CD1c-positive myeloid dendritic cell (primary cell): ENCODE results near the gene RIN3.

ENCODE experiments used
- DNase-seq: peaks from one replicate; pipeline ENCODE4 v3.0.0-alpha.2; 2016; ENCODE audit errors: extremely low spot score

RIN3 gene

DNA sequence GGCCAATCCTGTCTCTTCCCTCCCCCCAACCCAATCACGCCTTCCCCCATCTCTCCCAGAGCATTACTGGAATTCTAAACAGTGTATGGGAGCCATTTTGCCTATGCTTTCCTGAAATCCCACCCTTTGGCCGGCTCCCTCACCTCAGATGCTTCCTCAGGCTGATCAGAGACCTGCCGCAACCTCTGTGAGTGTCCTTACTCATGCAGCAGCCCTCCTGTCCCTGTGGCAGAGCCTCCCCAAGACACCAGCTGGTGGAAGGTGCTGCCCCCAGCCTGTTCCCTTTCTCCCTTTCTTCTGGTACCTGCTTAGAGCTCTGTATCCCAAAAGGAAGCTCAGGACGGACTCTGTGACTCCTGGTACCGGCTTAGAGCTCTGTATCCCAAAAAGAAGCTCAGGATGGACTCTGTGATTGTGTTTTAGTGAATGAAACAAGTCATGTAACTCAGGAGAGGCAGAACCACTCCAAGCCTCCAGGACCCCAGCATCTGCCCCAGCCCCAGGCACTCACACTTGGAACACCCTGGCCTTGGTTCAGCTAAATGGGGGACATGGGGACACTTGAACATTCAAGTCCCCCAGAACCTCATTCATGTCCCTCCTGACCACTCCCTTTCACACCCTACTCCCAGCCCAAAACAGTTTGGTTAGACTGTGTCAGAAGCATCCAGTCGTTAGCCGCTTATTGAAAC lies 29.3 kb upstream of the RIN3 start:
- no peak for DNase-seq

GRCh38 chr14:92486881-92487280 lies 26.7 kb upstream of the RIN3 start:
- DNase-seq: no peak

- DNase-seq: peak; percentile 34
Observed at GRCh38 chr14:92487513-92488133, 26.0 kb upstream of the RIN3 start.

DNA sequence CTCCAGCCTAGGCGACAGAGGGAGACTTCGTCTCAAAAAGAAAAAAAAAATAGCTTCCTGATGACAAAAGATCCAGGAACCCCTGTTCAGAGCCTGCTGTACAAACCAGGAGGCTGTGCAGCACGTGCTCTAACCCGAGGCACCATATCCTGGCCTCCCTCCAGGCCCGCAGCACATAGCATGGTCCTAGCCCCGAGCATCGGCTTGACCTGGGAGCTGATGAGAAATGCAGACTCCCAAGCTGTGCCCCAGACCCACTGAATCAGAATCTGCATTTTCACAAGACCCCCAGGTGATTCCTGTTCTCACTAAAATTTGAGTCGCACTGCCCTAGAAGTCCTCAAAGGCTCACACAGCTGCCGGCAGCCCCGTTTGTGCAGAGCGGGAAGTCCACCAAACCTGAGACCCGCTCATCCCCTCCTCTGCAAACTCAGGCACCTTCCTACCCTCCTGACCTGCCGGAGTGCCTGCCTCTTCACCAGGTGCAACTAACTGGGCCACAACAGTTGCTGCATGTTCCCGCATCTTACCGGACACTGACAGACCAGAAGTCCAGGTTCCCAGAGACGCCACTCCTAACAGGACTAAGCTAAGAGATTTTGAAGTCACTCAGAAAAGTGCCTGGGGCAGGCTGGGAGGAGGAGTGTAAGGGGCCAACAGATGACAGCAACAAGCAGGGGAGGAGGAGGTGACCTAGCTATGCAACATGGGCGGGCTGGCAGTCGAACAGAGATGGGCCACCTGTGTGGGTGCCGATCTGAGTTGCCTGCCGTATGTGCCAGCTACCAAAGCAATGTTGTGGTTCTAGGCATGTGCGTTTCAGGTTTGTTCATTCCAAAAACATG lies 24.0 kb upstream of the RIN3 start:
- no peak for DNase-seq

GRCh38 chr14:92490239-92490959 lies 23.2 kb upstream of the RIN3 start:
- peak; percentile 44 for DNase-seq

DNA sequence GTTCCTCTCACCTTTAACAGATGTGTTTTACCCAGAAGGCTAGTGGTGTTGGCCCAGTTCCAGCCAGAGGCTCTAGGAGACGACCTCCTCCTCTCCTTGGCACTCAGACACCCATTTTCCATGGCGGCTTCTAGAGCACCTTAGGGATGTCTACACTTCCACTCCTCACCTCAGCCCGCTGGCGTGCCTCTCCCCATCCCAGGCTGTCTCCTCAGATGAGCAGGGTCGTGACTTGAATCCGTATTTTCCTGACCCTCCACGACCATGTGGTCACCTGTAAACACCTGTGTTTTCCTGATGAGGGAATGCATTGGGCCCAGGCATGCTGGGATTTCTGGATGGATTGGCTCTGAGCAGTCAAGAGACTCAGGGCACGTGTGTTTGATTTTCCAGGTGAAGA lies 21.8 kb upstream of the RIN3 start:
- DNase-seq: no peak

- DNase-seq: peak; percentile 72
Observed at GRCh38 chr14:92492258-92492657, 21.3 kb upstream of the RIN3 start.

DNA sequence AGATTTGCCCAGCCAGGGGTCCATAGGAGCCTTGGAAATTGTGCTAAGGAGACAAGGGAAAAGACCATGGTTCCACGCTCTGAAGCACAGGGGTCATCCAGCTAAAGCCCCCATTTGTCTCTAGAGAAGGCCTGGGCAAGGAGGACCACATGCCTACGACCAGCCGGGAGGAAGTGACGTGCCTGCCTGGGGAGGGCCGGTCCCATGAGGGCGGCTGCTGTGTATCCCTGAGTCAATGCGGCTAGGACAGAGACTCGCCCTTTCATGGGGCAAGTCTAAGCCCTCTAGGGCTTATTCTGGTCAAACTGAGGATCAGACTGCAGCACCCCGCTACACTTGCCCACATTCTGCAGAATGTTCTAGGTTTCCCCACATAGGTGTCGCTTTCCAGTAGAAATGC lies 20.6 kb upstream of the RIN3 start:
- no peak for DNase-seq

DNA sequence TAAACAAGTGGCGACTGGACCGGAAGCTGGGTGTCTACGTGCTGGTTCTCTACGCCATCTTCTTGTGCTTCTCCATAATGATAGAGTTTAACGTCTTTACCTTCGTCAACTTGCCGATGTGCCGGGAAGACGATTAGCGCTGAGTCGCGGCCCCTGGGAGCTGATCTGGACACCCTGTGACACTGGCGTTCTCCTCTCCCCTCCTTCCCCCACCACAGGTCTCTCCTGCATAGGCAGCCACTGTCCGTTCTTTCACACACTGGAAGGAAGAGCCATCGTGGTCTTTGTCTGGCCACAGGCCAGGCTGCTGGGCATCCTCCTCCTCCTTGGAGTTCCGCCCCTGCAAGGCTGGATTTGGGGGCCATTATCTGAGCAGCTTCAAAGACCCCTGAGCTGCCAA lies 20.1 kb upstream of the RIN3 start:
- DNase-seq: no peak

DNA sequence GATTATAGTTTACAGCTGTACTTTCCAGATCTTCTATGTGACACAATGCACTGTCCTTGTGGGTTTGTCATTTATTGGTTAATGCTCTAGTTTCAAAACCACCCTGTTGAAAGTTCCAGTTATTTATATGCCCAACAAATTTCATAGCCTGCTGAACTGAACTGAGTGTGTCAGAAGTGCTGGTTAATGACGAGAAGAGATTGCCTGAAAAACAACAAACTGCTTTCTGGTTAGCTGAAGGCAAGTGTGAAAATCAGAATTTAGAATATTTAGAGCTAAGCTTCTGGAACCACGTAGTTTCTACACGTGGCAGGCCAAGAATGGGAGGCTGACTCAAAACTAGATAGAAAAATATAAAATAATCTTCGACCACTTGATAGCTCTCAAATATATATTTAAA lies 19.1 kb upstream of the RIN3 start:
- DNase-seq: peak; percentile 39

GRCh38 chr14:92495027-92495426 lies 18.6 kb upstream of the RIN3 start:
- DNase-seq: peak; percentile 91

DNA sequence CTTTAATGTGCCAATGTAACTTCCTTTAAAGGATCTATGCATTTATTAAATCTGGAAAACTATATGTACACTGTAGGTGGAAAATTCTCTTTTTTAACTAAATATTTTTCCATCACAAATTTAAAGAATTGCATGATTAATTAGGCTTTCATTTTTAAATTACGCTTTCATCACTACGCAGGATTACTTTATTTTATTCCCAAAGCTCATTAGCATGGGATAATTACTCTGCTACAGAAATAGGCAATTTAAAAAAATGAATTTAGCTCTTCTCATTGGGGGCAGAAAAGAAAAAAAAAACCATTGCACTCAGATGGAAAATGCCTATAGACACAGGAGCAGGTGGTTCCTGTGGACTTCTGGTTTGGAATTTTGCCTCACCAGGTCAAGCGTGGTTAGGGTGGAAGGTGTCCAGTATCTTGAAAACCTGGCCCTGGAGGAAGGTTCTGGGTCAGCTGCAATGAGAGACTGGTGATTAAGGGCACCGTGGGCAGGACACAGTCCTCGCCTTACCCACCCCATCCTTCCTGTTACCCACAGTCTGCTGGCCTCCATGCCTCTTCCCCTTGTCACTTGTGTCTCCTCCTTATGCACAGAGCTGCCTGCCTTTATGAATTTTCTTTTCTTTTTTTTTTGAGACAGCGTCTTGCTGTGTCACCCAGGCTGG lies 17.3 kb upstream of the RIN3 start:
- peak; percentile 45 for DNase-seq

DNA sequence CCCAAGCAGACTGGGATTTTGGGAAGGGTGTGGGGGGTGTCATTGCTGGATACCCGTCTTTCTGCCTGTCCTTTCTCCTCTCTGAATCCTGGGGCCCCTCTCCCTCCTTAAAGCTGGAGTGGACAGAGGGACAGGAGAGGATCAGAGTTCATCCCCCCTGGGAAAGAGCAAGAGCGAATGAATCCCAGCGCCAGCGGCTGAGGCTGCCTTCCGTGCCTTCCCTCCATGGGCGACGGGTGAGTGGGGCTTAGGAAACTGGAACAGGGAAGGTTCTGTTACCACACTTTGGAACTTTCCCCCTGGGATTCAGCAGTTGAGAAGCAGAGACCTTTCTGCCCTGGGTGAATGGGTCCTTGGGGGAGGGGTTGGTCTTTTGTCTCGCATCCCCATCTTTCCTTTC lies 16.2 kb upstream of the RIN3 start:
- DNase-seq: no peak

- DNase-seq: no peak
Observed at GRCh38 chr14:92499234-92499633, 14.3 kb upstream of the RIN3 start.

DNA sequence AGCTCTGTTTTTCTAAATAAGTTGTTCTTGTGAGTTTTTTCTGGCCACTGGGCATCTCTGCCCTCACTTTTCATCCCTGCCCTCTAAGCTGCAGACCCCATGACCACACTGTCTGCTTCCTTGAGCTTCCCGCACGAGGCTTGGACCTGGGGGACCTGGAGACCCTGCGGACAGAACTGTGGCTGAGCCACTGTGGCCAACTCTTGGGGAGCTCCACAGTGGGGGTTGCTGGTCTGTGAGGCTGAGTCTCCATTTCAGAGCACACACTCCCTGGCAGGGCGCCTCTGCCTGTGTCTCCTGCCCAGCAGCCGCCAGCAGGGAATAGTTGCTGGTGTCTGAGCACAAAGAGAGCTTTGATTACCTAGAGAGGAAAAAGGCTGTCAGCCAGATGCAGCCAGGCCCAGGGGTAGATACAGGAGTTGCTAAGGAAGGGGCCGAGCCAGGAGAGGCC lies 13.1 kb upstream of the RIN3 start:
- no peak for DNase-seq

- DNase-seq: no peak
Observed at GRCh38 chr14:92501891-92502351, 11.7 kb upstream of the RIN3 start.

- no peak for DNase-seq
Observed at GRCh38 chr14:92502541-92503286, 10.9 kb upstream of the RIN3 start.

DNA sequence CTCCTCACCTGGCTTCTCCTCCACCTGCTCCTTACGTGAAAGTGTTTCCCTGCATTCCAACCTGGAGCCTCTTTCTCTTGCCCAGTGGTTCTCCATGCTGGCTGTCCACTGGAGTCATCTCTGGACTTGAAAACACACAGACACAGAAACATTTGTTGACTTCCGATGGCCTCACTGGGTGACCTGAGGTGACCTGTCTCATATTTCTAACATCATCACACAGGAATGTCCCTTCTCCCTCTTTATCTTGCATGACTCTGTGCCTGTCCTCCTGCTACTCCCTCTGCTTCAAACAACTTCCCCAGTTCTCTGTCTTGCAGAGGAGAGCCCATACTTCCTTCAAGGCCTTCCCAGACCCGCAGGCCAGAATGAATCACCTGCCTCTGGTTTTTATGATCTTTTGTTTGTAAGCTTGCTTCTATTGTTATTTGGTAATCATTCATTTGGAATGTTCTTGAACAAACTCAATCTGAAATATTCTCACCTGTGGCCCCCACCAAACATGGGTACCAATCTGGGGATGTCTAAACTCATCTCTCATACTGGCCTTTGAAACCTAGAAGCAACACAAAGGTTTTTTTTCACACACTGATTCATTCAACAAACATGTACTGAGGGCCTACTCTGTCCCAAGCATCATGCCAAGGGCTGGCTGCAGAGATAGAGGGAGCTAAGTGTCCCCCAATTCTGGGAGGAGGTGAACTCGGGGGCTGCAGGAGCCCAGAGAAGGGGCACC lies 9.7 kb upstream of the RIN3 start:
- DNase-seq: peak; percentile 58

DNA sequence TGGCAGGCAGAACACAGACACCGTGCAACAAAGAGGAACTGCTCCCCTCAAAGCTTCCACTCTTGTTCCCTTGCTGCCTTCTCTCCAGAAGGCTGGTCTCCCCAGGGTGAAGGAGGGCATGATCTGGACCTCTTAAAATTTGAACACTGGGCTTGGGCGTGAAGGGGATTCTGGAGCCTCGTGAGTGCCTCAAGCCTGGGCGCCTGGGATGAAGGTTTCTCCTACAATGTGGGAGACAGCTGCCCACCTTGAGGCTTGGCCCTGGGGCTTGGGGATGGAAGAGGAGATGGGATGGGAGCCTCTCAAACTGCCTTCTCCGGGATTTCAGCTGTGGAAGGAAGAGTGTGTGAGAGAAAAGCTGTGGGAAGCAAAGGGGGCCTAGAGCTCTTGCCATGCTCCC lies 7.8 kb upstream of the RIN3 start:
- no peak for DNase-seq

GRCh38 chr14:92506231-92506630 lies 7.3 kb upstream of the RIN3 start:
- DNase-seq: no peak
